ENCODE results near the gene ACTA2.

GRCh38 chr10:89001729-89002072, 49.1 kb upstream of the ACTA2 start:
- TF ChIP-seq POLR2AphosphoS5 (IDR thresholded peaks at IDR 0.05), result no peak
- no peak for TF ChIP-seq CTCF (IDR thresholded peaks at IDR 0.05)
- no peak for TF ChIP-seq POLR2A (IDR thresholded peaks at IDR 0.05)
- TF ChIP-seq EP300 (IDR thresholded peaks at IDR 0.05), result no peak
